ENCODE results near the gene CRHR1. TPM values are rescaled to one million over a fixed set of nuclear protein-coding genes. Genes with fewer than 3 reads are reported as not detected.
"Not testable (repeated sequence)": the region's sequence is repeated elsewhere in the genome, so short reads cannot be mapped to it uniquely, and the experiment has no call there.

CRHR1 gene
- polyA plus RNA-seq, 4 donors = 0.04 TPM; not detected in 3

GRCh38 chr17:45855691-45856336 is 71.7 kb downstream of the CRHR1 start:
- Histone ChIP-seq H3K4me3 (ENCODE audit: low read depth in 1 of 3, low read length in 3 of 3) (no peak overlapping the region), H3K27me3 (ENCODE audit: control insufficient read depth in 3 of 3, insufficient read depth in 3 of 3, low read length in 3 of 3) (peaks cover 0 to 8% (median 3%) of the 10 kb centered on the region in 3 donors), H3K9me3 (ENCODE audit: control insufficient read depth in 2 of 2, insufficient read depth in 1 of 2, low read depth in 1 of 2, low read length in 1 of 2) (peaks cover 0 to 4% of the 10 kb centered on the region in 2 donors), H3K36me3 (ENCODE audit: control insufficient read depth in 3 of 3, insufficient read depth in 2 of 3, low read depth in 1 of 3, low read length in 3 of 3) (no peaks in the 10 kb centered on the region), H3K27ac (ENCODE audit: low read depth in 1 of 3, low read length in 2 of 3) (no peak overlapping the region), H3K4me1 (ENCODE audit: control insufficient read depth in 3 of 3, insufficient read depth in 2 of 3, low read depth in 1 of 3, low read length in 2 of 3) (no peaks in the 10 kb centered on the region)
- FAIRE-seq (no peak), DNase-seq (no peak)
- 57 to 68% (median 67%) methylated on average over 2 of the region's 2 CpGs for WGBS, 3 donors

- no peaks in the 10 kb centered on the region for H3K4me1 ChIP-seq (ENCODE audit: control insufficient read depth in 3 of 3, insufficient read depth in 2 of 3, low read depth in 1 of 3, low read length in 2 of 3)
- H3K27me3 ChIP-seq (ENCODE audit: control insufficient read depth in 3 of 3, insufficient read depth in 3 of 3, low read length in 3 of 3) = peaks cover 0 to 3% (median 3%) of the 10 kb centered on the region in 3 donors
- FAIRE-seq (no peak), DNase-seq (peak; percentile 3 to 75)
- H3K4me3 ChIP-seq (ENCODE audit: low read depth in 1 of 3, low read length in 3 of 3) = no peak overlapping the region
- H3K9me3 ChIP-seq (ENCODE audit: control insufficient read depth in 2 of 2, insufficient read depth in 1 of 2, low read depth in 1 of 2, low read length in 1 of 2) = peaks cover 0 to 4% of the 10 kb centered on the region in 2 donors
- no peak overlapping the region for H3K27ac ChIP-seq (ENCODE audit: low read depth in 1 of 3, low read length in 2 of 3)
- WGBS, 3 donors = 38 to 42% (median 41%) methylated on average over 10 of the region's 10 CpGs
- no peaks in the 10 kb centered on the region for H3K36me3 ChIP-seq (ENCODE audit: control insufficient read depth in 3 of 3, insufficient read depth in 2 of 3, low read depth in 1 of 3, low read length in 3 of 3)
Observed at GRCh38 chr17:45857977-45858708, 74.0 kb downstream of the CRHR1 start.

GRCh38 chr17:45861165-45861564 is 77.0 kb downstream of the CRHR1 start:
- Histone ChIP-seq H3K27me3 (ENCODE audit: control insufficient read depth in 3 of 3, insufficient read depth in 3 of 3, low read length in 3 of 3) (peaks cover 0 to 3% (median 0%) of the 10 kb centered on the region in 3 donors), H3K9me3 (ENCODE audit: control insufficient read depth in 2 of 2, insufficient read depth in 1 of 2, low read depth in 1 of 2, low read length in 1 of 2) (no peaks in the 10 kb centered on the region), H3K4me3 (ENCODE audit: low read depth in 1 of 3, low read length in 3 of 3) (no peak overlapping the region), H3K4me1 (ENCODE audit: control insufficient read depth in 3 of 3, insufficient read depth in 2 of 3, low read depth in 1 of 3, low read length in 2 of 3) (peaks cover 0 to 15% (median 0%) of the 10 kb centered on the region in 3 donors), H3K36me3 (ENCODE audit: control insufficient read depth in 3 of 3, insufficient read depth in 2 of 3, low read depth in 1 of 3, low read length in 3 of 3) (no peaks in the 10 kb centered on the region), H3K27ac (ENCODE audit: low read depth in 1 of 3, low read length in 2 of 3) (no peak overlapping the region)
- FAIRE-seq = no peak
- 77 to 83% (median 79%) methylated on average over 7 of the region's 7 CpGs for WGBS, 3 donors
- no peak for DNase-seq

GRCh38 chr17:45862127-45862526 is 78.0 kb downstream of the CRHR1 start:
- not testable (repeated sequence) for H3K36me3 ChIP-seq (ENCODE audit: control insufficient read depth in 3 of 3, insufficient read depth in 2 of 3, low read depth in 1 of 3, low read length in 3 of 3); FAIRE-seq; H3K27ac ChIP-seq (ENCODE audit: low read depth in 1 of 3, low read length in 2 of 3); H3K27me3 ChIP-seq (ENCODE audit: control insufficient read depth in 3 of 3, insufficient read depth in 3 of 3, low read length in 3 of 3); DNase-seq; H3K4me3 ChIP-seq (ENCODE audit: low read depth in 1 of 3, low read length in 3 of 3); H3K9me3 ChIP-seq (ENCODE audit: control insufficient read depth in 2 of 2, insufficient read depth in 1 of 2, low read depth in 1 of 2, low read length in 1 of 2)
- 83 to 86% (median 85%) methylated on average over 9 of the region's 9 CpGs for WGBS, 3 donors
- H3K4me1 ChIP-seq (ENCODE audit: control insufficient read depth in 3 of 3, insufficient read depth in 2 of 3, low read depth in 1 of 3, low read length in 2 of 3) = peaks cover 0 to 16% (median 0%) of the 10 kb centered on the region in 3 donors

- DNase-seq = peak in 1 of 2 donors; percentile 11
- no peak for FAIRE-seq
- Histone ChIP-seq H3K4me3 (ENCODE audit: low read depth in 1 of 3, low read length in 3 of 3) (no peak overlapping the region), H3K27ac (ENCODE audit: low read depth in 1 of 3, low read length in 2 of 3) (no peak overlapping the region), H3K9me3 (ENCODE audit: control insufficient read depth in 2 of 2, insufficient read depth in 1 of 2, low read depth in 1 of 2, low read length in 1 of 2) (no peaks in the 10 kb centered on the region), H3K36me3 (ENCODE audit: control insufficient read depth in 3 of 3, insufficient read depth in 2 of 3, low read depth in 1 of 3, low read length in 3 of 3) (no peaks in the 10 kb centered on the region), H3K4me1 (ENCODE audit: control insufficient read depth in 3 of 3, insufficient read depth in 2 of 3, low read depth in 1 of 3, low read length in 2 of 3) (peaks cover 0 to 16% (median 0%) of the 10 kb centered on the region in 3 donors), H3K27me3 (ENCODE audit: control insufficient read depth in 3 of 3, insufficient read depth in 3 of 3, low read length in 3 of 3) (peaks cover 0 to 2% (median 0%) of the 10 kb centered on the region in 3 donors)
- WGBS, 3 donors = 35 to 51% (median 45%) methylated on average over 6 of the region's 6 CpGs
Observed at GRCh38 chr17:45863857-45864654, 79.9 kb downstream of the CRHR1 start.

- Histone ChIP-seq H3K27me3 (ENCODE audit: control insufficient read depth in 3 of 3, insufficient read depth in 3 of 3, low read length in 3 of 3) (no peaks in the 10 kb centered on the region), H3K9me3 (ENCODE audit: control insufficient read depth in 2 of 2, insufficient read depth in 1 of 2, low read depth in 1 of 2, low read length in 1 of 2) (no peaks in the 10 kb centered on the region), H3K4me1 (ENCODE audit: control insufficient read depth in 3 of 3, insufficient read depth in 2 of 3, low read depth in 1 of 3, low read length in 2 of 3) (peaks cover 0 to 16% (median 0%) of the 10 kb centered on the region in 3 donors), H3K27ac (ENCODE audit: low read depth in 1 of 3, low read length in 2 of 3) (no peak overlapping the region), H3K36me3 (ENCODE audit: control insufficient read depth in 3 of 3, insufficient read depth in 2 of 3, low read depth in 1 of 3, low read length in 3 of 3) (no peaks in the 10 kb centered on the region), H3K4me3 (ENCODE audit: low read depth in 1 of 3, low read length in 3 of 3) (no peak overlapping the region)
- WGBS, 3 donors = 54 to 71% (median 56%) methylated on average over 6 of the region's 6 CpGs
- DNase-seq (no peak), FAIRE-seq (no peak)
Observed at GRCh38 chr17:45867171-45867570, 83.1 kb downstream of the CRHR1 start.

- no peak overlapping the region for H3K27ac ChIP-seq (ENCODE audit: low read depth in 1 of 3, low read length in 2 of 3)
- no peaks in the 10 kb centered on the region for H3K9me3 ChIP-seq (ENCODE audit: control insufficient read depth in 2 of 2, insufficient read depth in 1 of 2, low read depth in 1 of 2, low read length in 1 of 2)
- no peak overlapping the region for H3K4me3 ChIP-seq (ENCODE audit: low read depth in 1 of 3, low read length in 3 of 3)
- 51 to 68% (median 64%) methylated on average over 8 of the region's 8 CpGs for WGBS, 3 donors
- H3K4me1 ChIP-seq (ENCODE audit: control insufficient read depth in 3 of 3, insufficient read depth in 2 of 3, low read depth in 1 of 3, low read length in 2 of 3) = peaks cover 0 to 16% (median 0%) of the 10 kb centered on the region in 3 donors
- FAIRE-seq (no peak), DNase-seq (no peak)
- no peaks in the 10 kb centered on the region for H3K27me3 ChIP-seq (ENCODE audit: control insufficient read depth in 3 of 3, insufficient read depth in 3 of 3, low read length in 3 of 3)
- no peaks in the 10 kb centered on the region for H3K36me3 ChIP-seq (ENCODE audit: control insufficient read depth in 3 of 3, insufficient read depth in 2 of 3, low read depth in 1 of 3, low read length in 3 of 3)
Observed at GRCh38 chr17:45867702-45868101, 83.6 kb downstream of the CRHR1 start.

GRCh38 chr17:45868276-45868675 is 84.2 kb downstream of the CRHR1 start:
- WGBS, 3 donors = 53 to 73% (median 66%) methylated on average over 5 of the region's 5 CpGs
- no peaks in the 10 kb centered on the region for H3K36me3 ChIP-seq (ENCODE audit: control insufficient read depth in 3 of 3, insufficient read depth in 2 of 3, low read depth in 1 of 3, low read length in 3 of 3)
- no peaks in the 10 kb centered on the region for H3K9me3 ChIP-seq (ENCODE audit: control insufficient read depth in 2 of 2, insufficient read depth in 1 of 2, low read depth in 1 of 2, low read length in 1 of 2)
- FAIRE-seq (no peak), DNase-seq (no peak)
- peaks cover 0 to 16% (median 0%) of the 10 kb centered on the region in 3 donors for H3K4me1 ChIP-seq (ENCODE audit: control insufficient read depth in 3 of 3, insufficient read depth in 2 of 3, low read depth in 1 of 3, low read length in 2 of 3)
- no peak overlapping the region for H3K4me3 ChIP-seq (ENCODE audit: low read depth in 1 of 3, low read length in 3 of 3)
- no peaks in the 10 kb centered on the region for H3K27me3 ChIP-seq (ENCODE audit: control insufficient read depth in 3 of 3, insufficient read depth in 3 of 3, low read length in 3 of 3)
- no peak overlapping the region for H3K27ac ChIP-seq (ENCODE audit: low read depth in 1 of 3, low read length in 2 of 3)
